Thymus (tissue), 11 donors: ENCODE results near the gene PCDH9. TPM values are rescaled to one million over a fixed set of nuclear protein-coding genes. Genes with fewer than 3 reads are reported as not detected.

Experiments
- DNase-seq, 9 donors: peaks; one replicate each; pipeline ENCODE4 v3.0.0-alpha.2; 2013; ENCODE audit warnings: low spot score in 9 of 9, low read depth in 6 of 9, missing footprints in 1 of 9
- H3K27ac ChIP-seq, 2 donors: one replicate each; pipeline ENCODE4 v1.5.1; 2013; ENCODE audit warnings: control low read depth in 1 of 2, low read depth in 1 of 2, low read length in 1 of 2, mild to moderate bottlenecking in 1 of 2, moderate library complexity in 1 of 2
- H3K27me3 ChIP-seq, 2 donors: one replicate each; pipeline ENCODE4 v1.5.1; 2013; ENCODE audit warnings: low read length in 1 of 2; ENCODE audit not compliant: control insufficient read depth in 2 of 2, insufficient read depth in 1 of 2
- H3K36me3 ChIP-seq, 2 donors: one replicate each; pipeline ENCODE4 v1.5.1; 2013; ENCODE audit warnings: low read length in 1 of 2, mild to moderate bottlenecking in 1 of 2, moderate library complexity in 1 of 2; ENCODE audit not compliant: control insufficient read depth in 2 of 2, insufficient read depth in 2 of 2
- H3K4me1 ChIP-seq, 2 donors: one replicate each; pipeline ENCODE4 v1.5.1; 2013; ENCODE audit warnings: low read length in 2 of 2; ENCODE audit not compliant: control insufficient read depth in 2 of 2, insufficient read depth in 2 of 2
- H3K4me3 ChIP-seq, 2 donors: one replicate each; pipeline ENCODE4 v1.5.1; 2013; ENCODE audit warnings: low read length in 2 of 2, control low read depth in 1 of 2, mild to moderate bottlenecking in 1 of 2
- H3K9me3 ChIP-seq, 2 donors: one replicate each; pipeline ENCODE4 v1.5.1; 2013; ENCODE audit warnings: low read length in 1 of 2, mild to moderate bottlenecking in 1 of 2; ENCODE audit not compliant: control insufficient read depth in 2 of 2, insufficient read depth in 1 of 2
- WGBS: extraction: QIAGEN DNeasy Blood & Tissue Kit; methylation state at CpG from one replicate; pipeline ENCODE4 v1.1.7; 2013; 5-methylcytosine and 5-hydroxymethylcytosine counted together
- polyA plus RNA-seq: library from polyadenylated mRNA; stranded (reverse); fragments of 200-250 nt; gene quantifications from one replicate; pipeline ENCODE4 v1.2.3, GENCODE V29; 2013
- total RNA-seq: library from RNA; stranded (reverse); fragments of 120-200 nt; gene quantifications from one replicate; pipeline ENCODE4 v1.2.4, GENCODE V29; 2013
- donor health status: healthy.

The PCDH9 gene
- total and polyA plus RNA-seq, 2 donors = 0.82 to 5.0 TPM

- Histone ChIP-seq H3K4me3 (no peak overlapping the region), H3K36me3 (no peaks in the 10 kb centered on the region), H3K4me1 (peaks cover 2 to 6% of the 10 kb centered on the region in 2 donors), H3K27me3 (no peaks in the 10 kb centered on the region), H3K27ac (no peak overlapping the region), H3K9me3 (no peaks in the 10 kb centered on the region)
- no peak for DNase-seq
These were observed 12.3 kb downstream of the PCDH9 start for GRCh38 chr13:67217880-67218279.

GRCh38 chr13:67216864-67217263, 13.3 kb downstream of the PCDH9 start:
- 96% methylated on average over 4 of the region's 4 CpGs for WGBS
- Histone ChIP-seq H3K4me3 (no peak overlapping the region), H3K9me3 (no peaks in the 10 kb centered on the region)

GRCh38 chr13:67210208-67210607, 19.9 kb downstream of the PCDH9 start:
- H3K9me3 ChIP-seq = no peaks in the 10 kb centered on the region
- H3K27me3 ChIP-seq = no peaks in the 10 kb centered on the region
- H3K27ac ChIP-seq = no peak overlapping the region
- no peaks in the 10 kb centered on the region for H3K36me3 ChIP-seq
- no peak overlapping the region for H3K4me3 ChIP-seq
- no peaks in the 10 kb centered on the region for H3K4me1 ChIP-seq
- DNase-seq = no peak

More at GRCh38 chr13:67216864-67217263, 13.3 kb downstream of the PCDH9 start:
- DNase-seq = no peak
- Histone ChIP-seq H3K4me1 (peaks cover 1 to 5% of the 10 kb centered on the region in 2 donors), H3K36me3 (no peaks in the 10 kb centered on the region), H3K27me3 (no peaks in the 10 kb centered on the region), H3K27ac (no peak overlapping the region)

GRCh38 chr13:67208552-67208951, 21.6 kb downstream of the PCDH9 start:
- 88% methylated on average over 1 of the region's 1 CpG for WGBS
- Histone ChIP-seq H3K36me3 (no peaks in the 10 kb centered on the region), H3K9me3 (no peaks in the 10 kb centered on the region)

GRCh38 chr13:67204764-67205163, 25.4 kb downstream of the PCDH9 start:
- no peak overlapping the region for H3K27ac ChIP-seq
- DNase-seq = no peak
- no peaks in the 10 kb centered on the region for H3K4me1 ChIP-seq
- H3K9me3 ChIP-seq = no peaks in the 10 kb centered on the region
- no peaks in the 10 kb centered on the region for H3K36me3 ChIP-seq
- H3K27me3 ChIP-seq = no peaks in the 10 kb centered on the region
- WGBS = 96% methylated on average over 1 of the region's 1 CpG
- H3K4me3 ChIP-seq = no peak overlapping the region

More at GRCh38 chr13:67208552-67208951, 21.6 kb downstream of the PCDH9 start:
- Histone ChIP-seq H3K4me3 (no peak overlapping the region), H3K4me1 (no peaks in the 10 kb centered on the region), H3K27me3 (no peaks in the 10 kb centered on the region), H3K27ac (no peak overlapping the region)
- DNase-seq = no peak

- H3K36me3 ChIP-seq = no peaks in the 10 kb centered on the region
- DNase-seq = no peak
These were observed 29.5 kb downstream of the PCDH9 start for GRCh38 chr13:67200605-67201004.

GRCh38 chr13:67200183-67200582, 30.0 kb downstream of the PCDH9 start:
- no peak for DNase-seq
- Histone ChIP-seq H3K27me3 (no peaks in the 10 kb centered on the region), H3K36me3 (no peaks in the 10 kb centered on the region), H3K4me1 (no peaks in the 10 kb centered on the region), H3K9me3 (no peaks in the 10 kb centered on the region), H3K27ac (no peak overlapping the region), H3K4me3 (no peak overlapping the region)

More at GRCh38 chr13:67200605-67201004, 29.5 kb downstream of the PCDH9 start:
- H3K27ac ChIP-seq = no peak overlapping the region
- no peak overlapping the region for H3K4me3 ChIP-seq
- no peaks in the 10 kb centered on the region for H3K9me3 ChIP-seq
- no peaks in the 10 kb centered on the region for H3K4me1 ChIP-seq
- 85% methylated on average over 4 of the region's 4 CpGs for WGBS
- no peaks in the 10 kb centered on the region for H3K27me3 ChIP-seq

GRCh38 chr13:67197704-67198103, 32.4 kb downstream of the PCDH9 start:
- 98% methylated on average over 1 of the region's 1 CpG for WGBS
- H3K36me3 ChIP-seq = no peaks in the 10 kb centered on the region
- H3K4me3 ChIP-seq = no peak overlapping the region
- no peaks in the 10 kb centered on the region for H3K4me1 ChIP-seq
- H3K27me3 ChIP-seq = no peaks in the 10 kb centered on the region
- DNase-seq = no peak
- H3K9me3 ChIP-seq = no peaks in the 10 kb centered on the region
- H3K27ac ChIP-seq = no peak overlapping the region

GRCh38 chr13:67193979-67194378, 36.2 kb downstream of the PCDH9 start:
- Histone ChIP-seq H3K27me3 (no peaks in the 10 kb centered on the region), H3K4me1 (no peaks in the 10 kb centered on the region), H3K9me3 (no peaks in the 10 kb centered on the region), H3K36me3 (no peaks in the 10 kb centered on the region), H3K4me3 (no peak overlapping the region), H3K27ac (no peak overlapping the region)
- DNase-seq = no peak

DNA sequence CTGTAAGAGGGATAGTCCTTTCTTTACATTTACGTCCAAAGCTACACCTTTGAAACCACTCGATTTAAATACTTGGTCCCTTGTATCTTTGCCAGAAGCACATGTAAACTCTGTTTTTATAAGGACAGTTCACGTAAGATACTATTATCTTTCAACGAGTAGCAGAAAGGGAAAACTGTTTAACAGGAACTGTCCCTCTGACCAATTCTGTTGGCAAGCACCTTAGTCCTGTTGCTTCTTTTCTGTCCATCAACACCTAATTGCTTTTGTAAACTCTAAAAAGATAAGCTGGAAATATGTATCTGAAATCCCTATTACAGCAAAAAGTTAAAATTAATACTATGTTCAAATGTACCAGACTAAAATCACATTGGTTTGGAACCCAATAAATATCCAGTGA, 37.4 kb downstream of the PCDH9 start:
- DNase-seq = no peak
- H3K4me3 ChIP-seq = no peak overlapping the region
- WGBS = 96% methylated on average over 4 of the region's 4 CpGs
- no peak overlapping the region for H3K27ac ChIP-seq
- no peaks in the 10 kb centered on the region for H3K9me3 ChIP-seq
- H3K27me3 ChIP-seq = no peaks in the 10 kb centered on the region
- H3K36me3 ChIP-seq = no peaks in the 10 kb centered on the region
- no peaks in the 10 kb centered on the region for H3K4me1 ChIP-seq
